Upper lobe of left lung (tissue), 4 donors: Measurements from ENCODE around the gene SLC8B1.

ENCODE experiments used
- CTCF ChIP-seq, 6 experiments: fragments of 450-650 bp in 4 of 6; fragments of 200-600 bp in 2 of 6; sonication (generic) in 2 of 6; IDR thresholded peaks; one replicate each; pipeline ENCODE4 v1.5.1; 2016 to 2019; ENCODE audit warnings: antibody characterized with exemption in 6 of 6
- POLR2A ChIP-seq, 4 donors: fragments of 450-650 bp; IDR thresholded peaks; one replicate each; pipeline ENCODE4 v1.5.1; 2016 to 2017; ENCODE audit warnings: antibody characterized with exemption in 4 of 4, mild to moderate bottlenecking in 2 of 4

DNA sequence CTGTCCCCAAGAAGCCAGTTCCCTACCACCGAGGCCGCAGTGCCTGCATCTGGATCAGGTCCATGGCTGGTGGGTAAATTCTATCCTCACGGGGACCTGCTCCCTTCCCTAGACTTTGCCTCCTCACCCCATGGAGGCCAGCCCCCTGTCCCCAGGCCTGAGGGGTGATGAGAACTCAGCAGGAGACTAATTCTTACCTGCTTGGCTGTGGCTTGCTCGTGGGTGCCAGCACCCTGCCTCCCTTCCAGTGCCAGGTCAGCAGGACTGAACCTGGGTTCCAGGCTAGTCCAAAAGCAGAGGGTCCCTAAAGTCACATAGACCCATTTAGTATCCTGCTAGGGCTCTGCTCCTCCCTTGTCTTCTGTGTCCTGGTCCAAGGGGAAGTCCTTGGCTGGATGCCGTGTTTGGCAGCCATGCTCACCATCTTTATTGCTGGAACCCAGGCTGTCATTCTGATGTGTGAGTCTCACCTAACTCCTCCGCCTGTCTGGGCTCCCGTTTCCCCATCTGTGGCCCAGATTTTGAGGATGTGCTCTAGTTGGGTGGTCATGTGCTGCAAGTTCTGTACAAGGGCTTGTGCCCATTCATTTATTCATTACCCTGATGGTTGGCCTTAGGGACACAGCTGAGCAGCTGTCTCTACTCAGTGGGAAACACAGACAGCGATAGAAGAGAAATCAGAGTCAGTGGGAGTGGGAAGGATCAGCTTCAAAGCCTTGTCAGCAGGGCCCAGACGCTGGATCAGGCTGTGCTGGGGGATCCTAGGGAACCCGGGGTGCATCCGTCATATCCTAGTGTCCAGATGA is 24.4 kb upstream of the SLC8B1 start:
- TF ChIP-seq CTCF (IDR thresholded peaks at IDR 0.05) (no peak), POLR2A (IDR thresholded peaks at IDR 0.05) (no peak)
